Panc1 (cell line): Measurements from ENCODE around the gene SAMD4A.

ENCODE experiments used
- POLR2AphosphoS5 ChIP-seq: IDR thresholded peaks from 2 replicates; pipeline ENCODE4 v1.6.1; 2012; ENCODE audit warnings: mild to moderate bottlenecking, low read depth, low read length, moderate library complexity
- REST ChIP-seq, 2 experiments: IDR thresholded peaks; 2 replicates each; pipeline ENCODE4 v1.6.1; 2011 to 2012; ENCODE audit warnings: low read depth in 2 of 2, control low read depth in 1 of 2, low read length in 1 of 2, mild to moderate bottlenecking in 1 of 2, moderate library complexity in 1 of 2; ENCODE audit not compliant: insufficient read depth in 1 of 2
- SIN3A ChIP-seq: IDR thresholded peaks from 2 replicates; pipeline ENCODE4 v1.6.1; 2012; ENCODE audit warnings: low read depth, mild to moderate bottlenecking, low read length, moderate library complexity, borderline replicate concordance; ENCODE audit not compliant: insufficient read depth
- TCF7L2 ChIP-seq: IDR thresholded peaks from 2 replicates; pipeline ENCODE4 v1.6.1; 2011; ENCODE audit warnings: mild to moderate bottlenecking, low read depth, low read length, inconsistent platforms
- TF ChIP-seq, protein P1 (sequence below): fragments of 450-650 bp; IDR thresholded peaks from 2 replicates; pipeline ENCODE4 v1.5.1; 2017; ENCODE audit warnings: mild to moderate bottlenecking

GRCh38 chr14:54589843-54590242 is 22.9 kb downstream of the SAMD4A start:
- TF ChIP-seq, protein P1, sequence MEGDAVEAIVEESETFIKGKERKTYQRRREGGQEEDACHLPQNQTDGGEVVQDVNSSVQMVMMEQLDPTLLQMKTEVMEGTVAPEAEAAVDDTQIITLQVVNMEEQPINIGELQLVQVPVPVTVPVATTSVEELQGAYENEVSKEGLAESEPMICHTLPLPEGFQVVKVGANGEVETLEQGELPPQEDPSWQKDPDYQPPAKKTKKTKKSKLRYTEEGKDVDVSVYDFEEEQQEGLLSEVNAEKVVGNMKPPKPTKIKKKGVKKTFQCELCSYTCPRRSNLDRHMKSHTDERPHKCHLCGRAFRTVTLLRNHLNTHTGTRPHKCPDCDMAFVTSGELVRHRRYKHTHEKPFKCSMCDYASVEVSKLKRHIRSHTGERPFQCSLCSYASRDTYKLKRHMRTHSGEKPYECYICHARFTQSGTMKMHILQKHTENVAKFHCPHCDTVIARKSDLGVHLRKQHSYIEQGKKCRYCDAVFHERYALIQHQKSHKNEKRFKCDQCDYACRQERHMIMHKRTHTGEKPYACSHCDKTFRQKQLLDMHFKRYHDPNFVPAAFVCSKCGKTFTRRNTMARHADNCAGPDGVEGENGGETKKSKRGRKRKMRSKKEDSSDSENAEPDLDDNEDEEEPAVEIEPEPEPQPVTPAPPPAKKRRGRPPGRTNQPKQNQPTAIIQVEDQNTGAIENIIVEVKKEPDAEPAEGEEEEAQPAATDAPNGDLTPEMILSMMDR, result no peak
- TF ChIP-seq SIN3A (no peak), POLR2AphosphoS5 (no peak), TCF7L2 (no peak), REST (IDR thresholded peaks at IDR 0.05; ENCODE audit: insufficient read depth in 1 of 2, low read depth in 2 of 2, low read length in 1 of 2) (no peak)
